Adipose tissue (tissue), 3 donors: ENCODE data around the gene HIVEP2. TPM values are rescaled to one million over a fixed set of nuclear protein-coding genes. Genes with fewer than 3 reads are reported as not detected.

Experiments used
- H3K27ac ChIP-seq: one replicate; pipeline ENCODE4 v1.5.1; 2013; ENCODE audit warnings: low read depth, low read length
- WGBS, 3 donors: extraction: QIAGEN DNeasy Blood & Tissue Kit; methylation state at CpG; one replicate each; pipeline ENCODE4 v1.1.7; 2013; 5-methylcytosine and 5-hydroxymethylcytosine counted together
- polyA plus RNA-seq, 3 donors: library from polyadenylated mRNA; stranded (reverse); fragments of 200-250 nt; gene quantifications; one replicate each; pipeline ENCODE4 v1.2.3, GENCODE V29; 2013
- donor health status: healthy with polysubstance abuse.
- donor health status: Bipolar disorder and iron deficiency.
- donor health status: healthy.

Gene HIVEP2
- polyA plus RNA-seq, 3 donors = 2.6 to 10.7 (median 2.9) TPM

GRCh38 chr6:142929751-142930358 lies 15.1 kb downstream of the HIVEP2 start:
- no peak overlapping the region for H3K27ac ChIP-seq
- 49 to 84% (median 51%) methylated on average over 1 of the region's 1 CpG for WGBS, 3 donors

GRCh38 chr6:142927904-142928303 lies 17.1 kb downstream of the HIVEP2 start:
- WGBS, 3 donors = 56 to 58% (median 57%) methylated on average over 5 of the region's 5 CpGs
- no peak overlapping the region for H3K27ac ChIP-seq

DNA sequence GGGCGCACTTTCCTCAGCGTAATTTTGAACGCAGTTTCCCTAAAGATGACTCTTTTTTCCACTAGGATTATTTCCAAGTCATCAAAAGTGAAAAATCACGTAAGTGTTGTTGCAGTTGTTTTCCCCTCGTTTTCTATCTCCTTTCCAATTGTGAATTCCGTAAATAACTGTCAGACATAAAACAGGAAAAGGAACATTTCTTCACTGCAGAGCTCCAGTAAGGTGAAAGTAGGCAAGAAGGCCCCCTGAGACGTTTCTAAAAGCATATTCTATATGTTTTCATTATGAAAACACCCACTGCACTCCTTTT lies 17.8 kb downstream of the HIVEP2 start:
- H3K27ac ChIP-seq = no peak overlapping the region
- WGBS, 3 donors = 1% methylated on average over 7 of the region's 7 CpGs

DNA sequence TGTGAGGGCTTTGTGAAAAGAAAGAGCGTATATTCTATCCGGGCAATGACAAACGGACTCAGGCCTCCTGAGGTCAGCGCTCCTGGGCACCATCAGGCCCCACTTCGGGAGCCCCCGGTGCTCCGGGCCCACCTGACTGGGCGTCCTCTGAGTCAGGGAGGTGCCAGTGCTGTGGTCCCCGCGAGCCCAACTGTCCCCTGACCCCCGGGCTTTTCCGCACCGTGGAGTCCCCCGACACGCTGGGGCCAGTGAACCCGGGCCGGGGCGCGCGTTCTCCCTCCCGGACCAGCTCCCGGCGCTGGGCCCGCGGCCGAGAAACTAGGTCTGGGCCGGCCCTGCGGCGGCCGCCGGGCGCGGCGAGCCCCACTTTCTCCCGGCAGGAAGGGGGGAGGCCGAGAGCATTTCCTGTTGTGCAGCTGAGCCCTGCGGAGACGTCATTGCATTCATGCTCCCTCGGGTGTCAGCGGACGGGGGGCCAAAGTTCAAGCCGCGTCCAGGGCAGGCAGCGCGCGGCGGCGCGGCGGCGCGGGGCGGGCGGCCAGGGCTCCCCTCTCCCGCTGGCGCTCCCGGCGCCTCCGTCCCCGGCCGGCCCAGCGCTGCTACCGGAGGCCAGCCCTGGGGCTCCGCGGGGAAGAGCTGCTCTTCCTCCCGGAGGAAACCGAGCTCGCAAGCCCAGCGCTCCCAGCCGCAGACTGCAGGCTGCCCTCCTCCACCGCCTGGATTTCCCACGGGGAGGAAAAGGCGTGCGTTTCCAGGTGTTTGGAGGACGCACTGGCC lies 18.3 kb downstream of the HIVEP2 start:
- 1% methylated on average over 67 to 75 of the region's 75 CpGs for WGBS, 3 donors
- peak overlapping the region; percentile 90 for H3K27ac ChIP-seq

DNA sequence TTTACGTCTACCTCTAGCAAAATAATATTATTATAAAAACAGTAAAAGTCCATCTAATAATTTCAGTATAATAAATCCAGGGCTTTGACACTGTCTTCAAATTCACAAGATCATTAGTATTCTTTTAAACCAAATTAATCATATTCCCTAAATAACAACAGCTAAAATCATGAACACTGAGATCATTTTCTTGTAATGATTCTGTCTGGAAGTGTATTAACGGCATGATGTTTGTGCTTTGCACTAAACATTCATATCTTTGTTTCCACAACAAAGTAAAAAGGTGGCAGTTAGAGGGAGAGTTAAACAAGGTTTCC lies 18.8 kb downstream of the HIVEP2 start:
- 49 to 52% (median 52%) methylated on average over 2 of the region's 2 CpGs for WGBS, 3 donors
- no peak overlapping the region for H3K27ac ChIP-seq

- H3K27ac ChIP-seq = no peak overlapping the region
- 59 to 83% (median 72%) methylated on average over 7 of the region's 7 CpGs for WGBS, 3 donors
Measured at GRCh38 chr6:142925575-142926110, 19.3 kb downstream of the HIVEP2 start.

GRCh38 chr6:142918339-142919042 lies 26.5 kb downstream of the HIVEP2 start:
- no peak overlapping the region for H3K27ac ChIP-seq
- WGBS, 3 donors = 89 to 92% (median 91%) methylated on average over 9 of the region's 9 CpGs

DNA sequence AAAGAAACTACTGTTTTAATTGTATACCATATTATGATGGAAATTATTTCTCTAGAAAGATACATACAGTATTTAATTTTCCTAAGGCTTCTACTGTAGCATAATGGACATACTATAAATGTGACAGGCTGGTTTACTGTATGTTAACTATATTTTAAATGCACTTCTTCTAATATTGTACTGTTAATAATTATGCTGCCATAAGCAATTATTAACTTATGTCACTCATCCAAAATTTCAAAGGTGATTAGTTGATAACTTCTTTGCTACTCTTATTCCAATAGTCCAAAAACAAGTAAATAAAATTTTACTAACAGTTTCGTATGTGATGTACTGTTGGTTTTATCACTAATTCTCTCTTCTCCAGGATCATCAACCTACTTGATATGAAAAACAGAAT lies 28.1 kb downstream of the HIVEP2 start:
- no peak overlapping the region for H3K27ac ChIP-seq
- 85 to 97% (median 91%) methylated on average over 1 of the region's 1 CpG for WGBS, 3 donors

GRCh38 chr6:142914937-142915697 lies 29.9 kb downstream of the HIVEP2 start:
- no peak overlapping the region for H3K27ac ChIP-seq
- 93 to 99% (median 95%) methylated on average over 2 of the region's 2 CpGs for WGBS, 3 donors

GRCh38 chr6:142914369-142914768 lies 30.6 kb downstream of the HIVEP2 start:
- 93 to 100% (median 97%) methylated on average over 2 of the region's 2 CpGs for WGBS, 3 donors
- no peak overlapping the region for H3K27ac ChIP-seq

GRCh38 chr6:142913511-142914047 lies 31.4 kb downstream of the HIVEP2 start:
- 81 to 91% (median 82%) methylated on average over 10 of the region's 10 CpGs for WGBS, 3 donors

GRCh38 chr6:142913036-142913510 lies 31.9 kb downstream of the HIVEP2 start:
- 78 to 82% (median 82%) methylated on average over 5 of the region's 5 CpGs for WGBS, 3 donors
- H3K27ac ChIP-seq = no peak overlapping the region

More at GRCh38 chr6:142913511-142914047, 31.4 kb downstream of the HIVEP2 start:
- no peak overlapping the region for H3K27ac ChIP-seq

- 93 to 98% (median 94%) methylated on average over 4 of the region's 4 CpGs for WGBS, 3 donors
Measured at GRCh38 chr6:142912125-142912524, 32.9 kb downstream of the HIVEP2 start.

GRCh38 chr6:142911430-142911829 lies 33.5 kb downstream of the HIVEP2 start:
- WGBS, 3 donors = 87 to 90% (median 87%) methylated on average over 2 of the region's 2 CpGs
- no peak overlapping the region for H3K27ac ChIP-seq

More at GRCh38 chr6:142912125-142912524, 32.9 kb downstream of the HIVEP2 start:
- H3K27ac ChIP-seq = no peak overlapping the region

DNA sequence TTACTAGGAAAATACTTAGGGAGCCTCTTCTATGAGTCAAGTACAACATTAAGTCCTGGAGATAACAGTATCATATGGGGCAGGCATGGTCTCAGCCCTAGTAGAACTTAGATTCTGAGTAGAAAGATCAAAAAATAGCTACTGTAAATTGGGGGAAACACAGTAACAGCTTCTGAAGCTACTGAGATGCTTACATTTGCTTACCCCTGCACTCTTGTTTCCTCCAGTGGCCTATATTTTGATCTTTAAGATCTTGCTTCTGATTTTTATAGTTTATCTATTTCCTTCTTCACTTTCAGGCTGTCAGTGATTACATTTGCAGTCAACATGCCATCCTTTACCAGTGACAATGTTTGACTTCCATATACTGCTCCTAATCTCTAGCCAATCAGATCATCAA lies 35.3 kb downstream of the HIVEP2 start:
- H3K27ac ChIP-seq = no peak overlapping the region

DNA sequence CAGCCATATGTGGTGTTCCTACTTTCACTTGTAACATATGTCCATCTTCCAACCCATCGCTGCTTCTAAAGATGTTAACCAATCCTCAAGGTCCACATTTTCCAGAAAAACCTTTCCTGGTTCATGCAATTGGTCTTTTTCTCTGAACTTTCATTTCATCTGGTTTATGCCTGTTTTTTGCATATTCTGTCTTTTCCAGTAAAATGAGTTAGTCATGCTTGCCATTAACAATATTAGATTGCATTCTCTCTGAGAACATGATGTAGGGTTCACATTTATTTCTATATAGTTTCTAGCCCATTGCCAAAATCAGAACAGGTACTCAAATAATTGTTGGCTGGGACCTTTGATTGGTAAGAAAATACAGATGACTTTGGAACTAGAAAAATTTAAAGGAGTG lies 36.7 kb downstream of the HIVEP2 start:
- 94 to 100% (median 96%) methylated on average over 1 of the region's 1 CpG for WGBS, 3 donors

GRCh38 chr6:142907544-142907943 lies 37.4 kb downstream of the HIVEP2 start:
- WGBS, 3 donors = 78 to 84% (median 81%) methylated on average over 5 of the region's 5 CpGs
- no peak overlapping the region for H3K27ac ChIP-seq

More for the DNA sequence above, 36.7 kb downstream of the HIVEP2 start:
- H3K27ac ChIP-seq = no peak overlapping the region

DNA sequence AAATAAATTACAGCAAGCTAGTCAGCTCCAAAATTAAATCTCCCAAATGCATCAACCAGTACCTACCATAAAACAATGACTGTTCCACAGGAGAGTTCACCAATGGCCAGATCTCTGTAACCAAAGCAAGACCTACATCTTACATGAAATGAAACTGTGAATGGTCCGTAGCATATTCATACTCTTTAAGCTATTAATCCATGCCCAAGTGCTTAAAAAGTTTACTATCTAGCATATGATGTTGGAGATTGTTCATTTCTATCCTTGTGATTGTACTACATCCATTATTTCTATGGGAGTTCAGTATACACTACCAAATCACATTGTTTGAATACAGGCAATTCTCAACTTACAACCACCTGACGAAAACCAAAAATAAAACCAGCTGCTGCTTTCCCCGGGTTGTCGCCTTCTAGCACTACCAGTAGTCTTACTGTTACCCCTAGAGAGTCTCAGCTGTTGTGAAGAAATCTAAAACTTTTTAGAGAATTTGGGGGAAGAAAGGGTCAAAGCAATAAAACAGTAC lies 38.0 kb downstream of the HIVEP2 start:
- no peak overlapping the region for H3K27ac ChIP-seq
- WGBS, 3 donors = 69 to 88% (median 87%) methylated on average over 4 of the region's 4 CpGs
